BLaER1 treated with 17β-estradiol and CSF1 and Interleukin-3, amounts not matched to agents 10 nM and 100 nM (cell line): ENCODE measurements around the gene TNFSF8.

Experiments used
- H3K27ac ChIP-seq, 11 experiments: shearing (Covaris generic); formaldehyde crosslinking; 2 replicates each; pipeline ENCODE4 v1.8.1; 2022
- H3K27me3 ChIP-seq, 11 experiments: shearing (Covaris generic); formaldehyde crosslinking; 2 replicates each; pipeline ENCODE4 v1.8.1; 2022
- H3K36me3 ChIP-seq, 11 experiments: shearing (Covaris generic); formaldehyde crosslinking; 2 replicates each; pipeline ENCODE4 v1.8.1; 2022
- H3K4me1 ChIP-seq, 10 experiments: shearing (Covaris generic); formaldehyde crosslinking; 2 replicates each; pipeline ENCODE4 v1.8.1; 2022
- H3K4me2 ChIP-seq, 11 experiments: shearing (Covaris generic); formaldehyde crosslinking; 2 replicates each; pipeline ENCODE4 v1.8.1; 2022
- H3K4me3 ChIP-seq, 10 experiments: shearing (Covaris generic); formaldehyde crosslinking; 2 replicates each; pipeline ENCODE4 v1.8.1; 2022
- H3K9ac ChIP-seq, 11 experiments: shearing (Covaris generic); formaldehyde crosslinking; 2 replicates each; pipeline ENCODE4 v1.8.1; 2022
- H3K9me3 ChIP-seq, 11 experiments: shearing (Covaris generic); formaldehyde crosslinking; replicated peaks in 1 of 11; 2 replicates each; pipeline ENCODE4 v1.8.1; 2022
- H4K20me1 ChIP-seq, 11 experiments: shearing (Covaris generic); formaldehyde crosslinking; 2 replicates each; pipeline ENCODE4 v1.8.1; 2022
- Cebpa-rat ChIP-seq, 11 experiments: shearing (Covaris generic); IDR thresholded peaks; 2 replicates each; pipeline ENCODE4 v1.8.1; 2022

Gene TNFSF8

GRCh38 chr9:114945616-114946412 lies 15.4 kb upstream of the TNFSF8 start:
- TF ChIP-seq Cebpa-rat (IDR thresholded peaks at IDR 0.05): no peak
- Histone ChIP-seq H3K36me3 (no peaks in the 10 kb centered on the region), H3K27me3 (no peaks in the 10 kb centered on the region), H3K27ac (peak overlapping the region in 8 of 11 experiments; percentile 33 to 69 (median 60); a peak in 11 of 22 replicates), H3K4me1 (peaks cover 20 to 61% (median 34%) of the 10 kb centered on the region in 10 experiments), H3K9me3 (peaks cover 0 to 4% (median 0%) of the 10 kb centered on the region in 11 experiments; a peak in 1 of 22 replicates), H4K20me1 (no peaks in the 10 kb centered on the region), H3K9ac (no peak overlapping the region), H3K4me3 (no peak overlapping the region), H3K4me2 (peak overlapping the region in 9 of 11 experiments; percentile 63 to 86 (median 79); a peak in 17 of 22 replicates)

GRCh38 chr9:114941376-114941775 lies 11.0 kb upstream of the TNFSF8 start:
- H4K20me1 ChIP-seq: no peaks in the 10 kb centered on the region
- H3K4me2 ChIP-seq: peak overlapping the region in 2 of 11 experiments; percentile 35 to 50; a peak in 1 of 22 replicates
- no peak overlapping the region for H3K27ac ChIP-seq
- H3K9me3 ChIP-seq: peaks cover 0 to 4% (median 0%) of the 10 kb centered on the region in 11 experiments; a peak in 1 of 22 replicates
- no peak overlapping the region for H3K4me3 ChIP-seq
- no peak overlapping the region for H3K9ac ChIP-seq
- TF ChIP-seq Cebpa-rat (IDR thresholded peaks at IDR 0.05): no peak
- no peaks in the 10 kb centered on the region for H3K27me3 ChIP-seq
- peaks cover under 1 to 60% (median 19%) of the 10 kb centered on the region in 10 experiments; a peak in 18 of 20 replicates for H3K4me1 ChIP-seq
- H3K36me3 ChIP-seq: no peaks in the 10 kb centered on the region

- TF ChIP-seq Cebpa-rat (IDR thresholded peaks at IDR 0.05): no peak
- Histone ChIP-seq H3K27ac (no peak overlapping the region), H3K27me3 (no peaks in the 10 kb centered on the region), H3K36me3 (no peaks in the 10 kb centered on the region), H4K20me1 (no peaks in the 10 kb centered on the region), H3K4me3 (no peak overlapping the region), H3K4me1 (peaks cover 0 to 43% (median 7%) of the 10 kb centered on the region in 10 experiments; a peak in 8 of 20 replicates), H3K9ac (no peak overlapping the region), H3K9me3 (no peaks in the 10 kb centered on the region), H3K4me2 (peak overlapping the region in 4 of 11 experiments; percentile 3 to 52 (median 36); a peak in 4 of 22 replicates)
These were observed 8.5 kb upstream of the TNFSF8 start for GRCh38 chr9:114938687-114939575.

DNA sequence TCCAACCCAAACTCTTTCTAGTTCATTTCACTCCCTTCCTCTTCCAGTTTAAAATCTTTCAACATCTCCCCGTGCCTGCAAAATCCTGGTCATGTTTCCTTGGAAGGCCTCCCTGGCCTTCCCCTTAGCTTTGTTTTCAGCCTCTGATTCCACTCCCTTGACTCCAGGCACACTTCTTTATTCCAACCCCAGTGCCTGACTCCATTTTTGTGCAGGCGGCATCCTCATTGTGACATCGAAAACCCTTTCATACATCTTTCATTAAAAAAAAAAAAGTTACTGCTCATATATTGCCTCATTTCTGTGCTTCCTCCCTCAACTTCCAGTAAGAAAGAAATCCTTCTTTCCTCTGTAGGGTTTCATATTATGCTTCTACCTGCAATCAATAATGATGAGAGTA lies 7.1 kb upstream of the TNFSF8 start:
- H3K27me3 ChIP-seq: no peaks in the 10 kb centered on the region
- H3K9me3 ChIP-seq: no peaks in the 10 kb centered on the region
- H3K4me2 ChIP-seq: peak overlapping the region in 4 of 11 experiments; percentile 16 to 62 (median 54); a peak in 5 of 22 replicates
- TF ChIP-seq Cebpa-rat (IDR thresholded peaks at IDR 0.05): no peak
- H3K9ac ChIP-seq: no peak overlapping the region
- no peak overlapping the region for H3K27ac ChIP-seq
- H3K4me3 ChIP-seq: no peak overlapping the region
- peaks cover 0 to 43% (median 7%) of the 10 kb centered on the region in 10 experiments; a peak in 8 of 20 replicates for H3K4me1 ChIP-seq
- H4K20me1 ChIP-seq: no peaks in the 10 kb centered on the region
- no peaks in the 10 kb centered on the region for H3K36me3 ChIP-seq

GRCh38 chr9:114936581-114936980 lies 6.2 kb upstream of the TNFSF8 start:
- H3K4me3 ChIP-seq: no peak overlapping the region
- H3K4me2 ChIP-seq: peak overlapping the region in 2 of 11 experiments; percentile 60 to 62; a peak in 2 of 22 replicates
- H4K20me1 ChIP-seq: no peaks in the 10 kb centered on the region
- no peak overlapping the region for H3K9ac ChIP-seq
- no peaks in the 10 kb centered on the region for H3K9me3 ChIP-seq
- peaks cover 0 to 39% (median 8%) of the 10 kb centered on the region in 10 experiments; a peak in 8 of 20 replicates for H3K4me1 ChIP-seq
- H3K27ac ChIP-seq: no peak overlapping the region
- no peaks in the 10 kb centered on the region for H3K27me3 ChIP-seq
- H3K36me3 ChIP-seq: no peaks in the 10 kb centered on the region
- no peak for TF ChIP-seq Cebpa-rat (IDR thresholded peaks at IDR 0.05)

- H3K9me3 ChIP-seq: no peaks in the 10 kb centered on the region
- H3K36me3 ChIP-seq: no peaks in the 10 kb centered on the region
- H4K20me1 ChIP-seq: no peaks in the 10 kb centered on the region
- H3K4me1 ChIP-seq: peaks cover 8 to 43% (median 17%) of the 10 kb centered on the region in 10 experiments
- peak overlapping the region in 1 of 11 experiments; percentile 5; a peak in 1 of 22 replicates for H3K4me2 ChIP-seq
- no peak overlapping the region for H3K4me3 ChIP-seq
- no peak for TF ChIP-seq Cebpa-rat (IDR thresholded peaks at IDR 0.05)
- no peak overlapping the region for H3K9ac ChIP-seq
- no peak overlapping the region for H3K27ac ChIP-seq
- peaks cover 0 to 11% (median 7%) of the 10 kb centered on the region in 11 experiments; a peak in 8 of 22 replicates for H3K27me3 ChIP-seq
These were observed 4.7 kb upstream of the TNFSF8 start for GRCh38 chr9:114935119-114935518.

- no peak for TF ChIP-seq Cebpa-rat (IDR thresholded peaks at IDR 0.05)
- Histone ChIP-seq H3K4me1 (peaks cover 11 to 47% (median 22%) of the 10 kb centered on the region in 10 experiments), H3K4me2 (peak overlapping the region in 3 of 11 experiments; percentile 27 to 32 (median 29); a peak in 4 of 22 replicates), H3K9me3 (no peaks in the 10 kb centered on the region), H3K27me3 (peaks cover 0 to 13% (median 10%) of the 10 kb centered on the region in 11 experiments; a peak in 8 of 22 replicates), H3K27ac (no peak overlapping the region), H4K20me1 (no peaks in the 10 kb centered on the region), H3K4me3 (no peak overlapping the region), H3K36me3 (no peaks in the 10 kb centered on the region), H3K9ac (no peak overlapping the region)
These were observed 2.1 kb upstream of the TNFSF8 start for GRCh38 chr9:114932502-114932901.

- Histone ChIP-seq H4K20me1 (no peaks in the 10 kb centered on the region), H3K4me2 (no peak overlapping the region; a peak in 1 of 22 replicates), H3K9ac (no peak overlapping the region), H3K4me3 (no peak overlapping the region), H3K4me1 (peaks cover 11 to 41% (median 22%) of the 10 kb centered on the region in 10 experiments), H3K36me3 (no peaks in the 10 kb centered on the region), H3K9me3 (no peaks in the 10 kb centered on the region), H3K27ac (no peak overlapping the region), H3K27me3 (peaks cover 0 to 13% (median 10%) of the 10 kb centered on the region in 11 experiments; a peak in 8 of 22 replicates)
- no peak for TF ChIP-seq Cebpa-rat (IDR thresholded peaks at IDR 0.05)
These were observed 1.0 kb upstream of the TNFSF8 start for GRCh38 chr9:114931407-114931806.
